MM.1S (cell line): ENCODE measurements around the gene UBE2F.

Experiments
- DNase-seq: peaks from one replicate; pipeline ENCODE4 v3.0.0-alpha.2; 2015
- H2AFZ ChIP-seq: fragments of 300-600 bp; sonication (generic); 2 replicates; pipeline ENCODE4 v1.6.0; 2016; ENCODE audit warnings: antibody characterized with exemption, low read length
- H3F3A ChIP-seq: fragments of 300-600 bp; sonication (generic); 2 replicates; pipeline ENCODE4 v1.6.1; 2016; ENCODE audit warnings: mild to moderate bottlenecking, antibody characterized with exemption, low read length, moderate library complexity, mixed read lengths; ENCODE audit not compliant: insufficient read depth
- H3K27ac ChIP-seq: fragments of 300-600 bp; sonication (generic); 2 replicates; pipeline ENCODE4 v1.5.1; 2016; ENCODE audit warnings: mild to moderate bottlenecking, low read length
- H3K27me3 ChIP-seq: fragments of 300-600 bp; sonication (generic); replicated peaks from 2 replicates; pipeline ENCODE4 v1.6.0; 2016; ENCODE audit warnings: low read length; ENCODE audit not compliant: insufficient read depth
- H3K36me3 ChIP-seq: fragments of 300-600 bp; sonication (generic); replicated peaks from 2 replicates; pipeline ENCODE4 v1.6.1; 2016; ENCODE audit warnings: mild to moderate bottlenecking, low read length, mixed read lengths; ENCODE audit not compliant: insufficient read depth
- H3K4me1 ChIP-seq: fragments of 300-600 bp; sonication (generic); 2 replicates; pipeline ENCODE4 v1.6.1; 2016; ENCODE audit warnings: low read length, mixed read lengths
- H3K4me2 ChIP-seq: fragments of 300-600 bp; sonication (generic); 2 replicates; pipeline ENCODE4 v1.6.0; 2016; ENCODE audit warnings: low read depth, low read length
- H3K4me3 ChIP-seq: fragments of 300-600 bp; sonication (generic); 2 replicates; pipeline ENCODE4 v1.5.1; 2016; ENCODE audit warnings: low read length, mixed read lengths
- H3K79me2 ChIP-seq: fragments of 300-600 bp; sonication (generic); 2 replicates; pipeline ENCODE4 v1.6.1; 2016; ENCODE audit warnings: mixed run types, low read length, mixed read lengths
- H3K9ac ChIP-seq: fragments of 300-600 bp; sonication (generic); 2 replicates; pipeline ENCODE4 v1.6.1; 2016; ENCODE audit warnings: low read length, mixed read lengths
- H3K9me2 ChIP-seq: fragments of 300-600 bp; sonication (generic); replicated peaks from 2 replicates; pipeline ENCODE4 v1.6.1; 2016; ENCODE audit warnings: mild to moderate bottlenecking, low read length, mixed read lengths; ENCODE audit not compliant: insufficient read depth
- H3K9me3 ChIP-seq: fragments of 300-600 bp; sonication (generic); replicated peaks from 2 replicates; pipeline ENCODE4 v1.6.1; 2016; ENCODE audit warnings: mild to moderate bottlenecking, low read length, mixed read lengths; ENCODE audit not compliant: insufficient read depth
- H4K20me1 ChIP-seq: fragments of 300-600 bp; sonication (generic); 2 replicates; pipeline ENCODE4 v1.6.1; 2016; ENCODE audit warnings: mild to moderate bottlenecking, low read length, moderate library complexity, mixed read lengths; ENCODE audit not compliant: insufficient read depth
- EZH2 ChIP-seq: fragments of 300-600 bp; sonication (generic); optimal IDR thresholded peaks from 2 replicates; pipeline ENCODE3; 2017; ENCODE audit warnings: low read depth, mild to moderate bottlenecking, antibody characterized with exemption, low read length, mixed read lengths
- EZH2phosphoT487 ChIP-seq: fragments of 300-600 bp; sonication (generic); IDR thresholded peaks from 2 replicates; pipeline ENCODE4 v1.6.1; 2018; ENCODE audit warnings: antibody characterized with exemption, low read length
- TF ChIP-seq, protein P1 (sequence below): fragments of 300-600 bp; sonication (generic); IDR thresholded peaks from 2 replicates; pipeline ENCODE4 v1.5.1; 2016; ENCODE audit warnings: antibody characterized with exemption, low read length, mixed read lengths

The UBE2F gene

DNA sequence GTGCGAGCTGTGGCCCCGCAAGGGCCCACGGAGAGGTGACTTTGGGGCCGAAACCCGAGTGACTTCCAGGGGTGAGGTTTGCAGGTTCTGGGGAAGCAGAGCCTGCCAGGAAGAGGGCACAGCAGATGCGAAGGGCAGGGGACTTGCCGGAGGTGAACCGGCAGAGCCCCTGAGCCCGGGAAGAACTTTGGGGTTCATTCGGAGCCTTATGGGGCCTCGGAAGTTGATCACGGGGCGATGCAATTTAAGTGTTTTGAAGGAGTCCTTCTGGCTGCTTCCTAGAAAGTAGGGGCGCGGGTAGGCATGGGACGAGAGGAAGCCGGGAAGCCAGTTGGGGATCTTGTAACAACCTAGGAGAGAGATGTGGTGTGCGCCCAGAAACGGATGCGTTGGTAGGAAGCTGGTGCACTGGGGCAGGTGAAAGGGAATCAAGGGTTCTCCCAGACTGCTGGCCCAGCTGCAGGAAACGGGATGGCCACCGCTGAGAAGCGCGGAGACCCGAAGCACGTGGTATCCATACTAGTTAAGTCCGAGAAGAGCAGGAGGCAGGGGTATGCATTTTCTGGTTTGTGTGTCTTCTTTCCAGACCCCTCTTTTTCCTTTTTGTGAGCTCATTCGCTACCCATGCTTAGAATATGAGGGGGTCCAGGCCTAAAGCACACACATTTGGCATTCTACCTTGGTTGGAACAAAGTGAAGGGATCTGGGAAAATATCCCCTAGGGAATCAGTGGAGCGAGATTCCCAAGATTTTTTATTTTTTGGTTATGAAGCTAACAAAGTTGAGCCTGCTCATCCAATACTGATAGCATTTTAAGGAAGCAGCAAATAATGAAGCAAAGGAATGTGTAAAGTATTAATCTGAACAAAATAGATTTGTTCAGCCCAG, 94.7 kb downstream of the UBE2F start:
- Histone ChIP-seq H3K9ac (peak overlapping the region; percentile 84), H3K4me1 (peaks cover 10% of the 10 kb centered on the region; the same call in 1 of the 2 replicates), H3K9me2 (no peaks in the 10 kb centered on the region), H3K9me3 (no peaks in the 10 kb centered on the region), H4K20me1 (no peaks in the 10 kb centered on the region), H3K36me3 (no peaks in the 10 kb centered on the region; the same call in 1 of the 2 replicates), H3K4me2 (peak overlapping the region; percentile 95), H3K27me3 (no peaks in the 10 kb centered on the region), H2AFZ (peak overlapping the region; percentile 88), H3K4me3 (peak overlapping the region; percentile 95), H3K79me2 (peaks cover 17% of the 10 kb centered on the region), H3K27ac (peak overlapping the region; percentile 52; the same call in 1 of the 2 replicates), H3F3A (peaks cover 9% of the 10 kb centered on the region)
- DNase-seq = peak; percentile 36
- TF ChIP-seq EZH2phosphoT487 = no peak
- TF ChIP-seq, protein P1, sequence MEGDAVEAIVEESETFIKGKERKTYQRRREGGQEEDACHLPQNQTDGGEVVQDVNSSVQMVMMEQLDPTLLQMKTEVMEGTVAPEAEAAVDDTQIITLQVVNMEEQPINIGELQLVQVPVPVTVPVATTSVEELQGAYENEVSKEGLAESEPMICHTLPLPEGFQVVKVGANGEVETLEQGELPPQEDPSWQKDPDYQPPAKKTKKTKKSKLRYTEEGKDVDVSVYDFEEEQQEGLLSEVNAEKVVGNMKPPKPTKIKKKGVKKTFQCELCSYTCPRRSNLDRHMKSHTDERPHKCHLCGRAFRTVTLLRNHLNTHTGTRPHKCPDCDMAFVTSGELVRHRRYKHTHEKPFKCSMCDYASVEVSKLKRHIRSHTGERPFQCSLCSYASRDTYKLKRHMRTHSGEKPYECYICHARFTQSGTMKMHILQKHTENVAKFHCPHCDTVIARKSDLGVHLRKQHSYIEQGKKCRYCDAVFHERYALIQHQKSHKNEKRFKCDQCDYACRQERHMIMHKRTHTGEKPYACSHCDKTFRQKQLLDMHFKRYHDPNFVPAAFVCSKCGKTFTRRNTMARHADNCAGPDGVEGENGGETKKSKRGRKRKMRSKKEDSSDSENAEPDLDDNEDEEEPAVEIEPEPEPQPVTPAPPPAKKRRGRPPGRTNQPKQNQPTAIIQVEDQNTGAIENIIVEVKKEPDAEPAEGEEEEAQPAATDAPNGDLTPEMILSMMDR = no peak
- TF ChIP-seq EZH2 = no peak

DNA sequence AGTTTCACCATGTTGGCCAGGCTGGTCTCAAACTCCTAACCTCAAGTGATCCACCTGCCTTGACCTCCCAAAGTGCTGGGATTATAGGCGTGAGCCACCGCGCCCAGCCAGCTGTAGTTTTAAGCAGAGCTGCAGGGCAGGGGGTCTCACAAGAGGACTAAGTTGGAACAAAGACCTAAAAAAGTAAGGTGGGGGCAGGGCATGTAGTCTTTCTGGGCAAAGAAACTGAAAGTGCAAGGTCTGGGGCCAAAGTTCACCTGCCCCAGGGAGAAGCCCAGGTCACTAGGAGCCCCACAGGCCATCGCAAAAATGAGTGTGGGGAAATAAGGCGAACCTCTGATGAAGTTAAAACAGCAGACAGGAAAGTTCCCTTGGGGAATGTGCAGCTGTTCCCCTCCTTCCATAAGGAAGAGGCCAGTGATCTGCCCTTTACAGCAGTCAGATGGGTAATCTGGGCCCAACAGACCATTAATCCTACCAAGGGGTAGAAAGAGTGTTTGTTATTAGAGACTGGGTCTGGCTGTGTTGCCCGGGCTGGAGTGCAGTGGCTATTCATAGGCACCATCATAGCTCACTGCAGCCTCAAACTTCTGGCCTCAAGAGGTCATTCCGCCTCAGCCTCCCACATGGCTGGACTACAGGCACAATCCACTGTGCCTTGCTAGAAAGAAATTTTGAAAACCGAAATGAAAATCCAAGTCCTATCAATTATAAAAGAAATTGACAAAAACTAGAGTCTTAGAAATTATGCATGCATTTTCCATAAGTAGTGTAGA, 96.8 kb downstream of the UBE2F start:
- Histone ChIP-seq H3K4me1 (peaks cover 13% of the 10 kb centered on the region), H4K20me1 (no peaks in the 10 kb centered on the region), H3K9me3 (no peaks in the 10 kb centered on the region), H3F3A (peaks cover 9% of the 10 kb centered on the region), H3K9me2 (no peaks in the 10 kb centered on the region), H2AFZ (no peak overlapping the region), H3K4me3 (no peak overlapping the region), H3K79me2 (peaks cover 17% of the 10 kb centered on the region), H3K27ac (no peak overlapping the region), H3K9ac (no peak overlapping the region), H3K4me2 (no peak overlapping the region), H3K36me3 (no peaks in the 10 kb centered on the region; the same call in none of the 2 replicates), H3K27me3 (no peaks in the 10 kb centered on the region)
- DNase-seq = no peak
- no peak for TF ChIP-seq EZH2

DNA sequence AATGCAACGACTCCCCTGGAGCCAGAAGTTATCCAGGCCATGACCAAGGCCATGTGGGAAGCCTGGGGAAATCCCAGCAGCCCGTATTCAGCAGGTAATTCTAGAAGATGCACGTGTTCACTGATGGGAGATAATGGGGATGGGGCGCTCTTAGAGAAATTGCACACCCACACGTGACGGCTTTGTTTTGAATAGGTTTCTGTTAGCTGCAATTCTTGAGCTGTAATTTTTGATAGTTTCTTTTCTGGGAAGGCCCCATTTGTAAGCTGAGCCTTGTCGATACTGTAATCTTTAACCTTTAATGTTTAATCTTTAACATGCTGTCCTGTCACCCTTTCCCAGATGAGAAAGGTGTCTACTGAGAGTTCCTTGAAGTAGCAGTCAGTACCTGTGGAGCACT, 97.6 kb downstream of the UBE2F start:
- Histone ChIP-seq H3K36me3 (no peaks in the 10 kb centered on the region; the same call in none of the 2 replicates), H3K9ac (no peak overlapping the region), H2AFZ (no peak overlapping the region), H3F3A (peaks cover 9% of the 10 kb centered on the region), H3K9me3 (no peaks in the 10 kb centered on the region), H3K4me3 (no peak overlapping the region), H3K27me3 (no peaks in the 10 kb centered on the region), H3K9me2 (no peaks in the 10 kb centered on the region), H4K20me1 (no peaks in the 10 kb centered on the region), H3K79me2 (peaks cover 17% of the 10 kb centered on the region), H3K4me2 (no peak overlapping the region), H3K4me1 (peaks cover 18% of the 10 kb centered on the region), H3K27ac (no peak overlapping the region)
- TF ChIP-seq EZH2 (no peak), EZH2phosphoT487 (no peak)
- TF ChIP-seq, protein P1 = no peak
- no peak for DNase-seq
